Prostate gland (tissue), 2 donors: ENCODE results near the gene MT4. TPM values are rescaled to one million over a fixed set of nuclear protein-coding genes. Genes with fewer than 3 reads are reported as not detected.

Experiments
- DNase-seq: peaks from one replicate; pipeline ENCODE4 v3.0.0-alpha.2; 2019; ENCODE audit warnings: low spot score
- H3K27ac ChIP-seq, 2 donors: fragments of 200-600 bp; sonication (generic); 2 replicates each; pipeline ENCODE4 v1.5.1; 2017 to 2019
- H3K27me3 ChIP-seq: fragments of 200-600 bp; sonication (generic); replicated peaks from 2 replicates; pipeline ENCODE4 v1.5.1; 2019; ENCODE audit not compliant: insufficient read depth
- H3K36me3 ChIP-seq, 2 donors: fragments of 200-600 bp; sonication (generic); 1 replicate in 1 of 2; 2 replicates in 1 of 2; pipeline versions ENCODE4 v1.5.1 to v1.8.1; 2017 to 2019
- H3K4me1 ChIP-seq: fragments of 200-600 bp; sonication (generic); replicated peaks from 2 replicates; pipeline ENCODE4 v1.5.1; 2019
- H3K4me3 ChIP-seq, 2 donors: fragments of 200-600 bp; sonication (generic); 2 replicates each; pipeline ENCODE4 v1.5.1; 2017 to 2019
- H3K9me3 ChIP-seq: fragments of 200-600 bp; sonication (generic); 2 replicates; pipeline ENCODE4 v1.5.1; 2017
- POLR2A ChIP-seq: fragments of 450-650 bp; IDR thresholded peaks from one replicate; pipeline ENCODE4 v1.6.1; 2016; ENCODE audit warnings: antibody characterized with exemption, mild to moderate bottlenecking
- POLR2AphosphoS5 ChIP-seq: sonication (generic); formaldehyde crosslinking; IDR thresholded peaks from one replicate; pipeline ENCODE4 v1.6.1; 2017; ENCODE audit warnings: antibody characterized with exemption
- WGBS: methylation state at CpG from one replicate; pipeline ENCODE4 v1.1.5; 2018; 5-methylcytosine and 5-hydroxymethylcytosine counted together
- intact Hi-C: fragments of 100-400 bp; cut with DNase I; formaldehyde crosslinking; loops from one replicate; pipeline ENCODE4 v1.14.2; 2022
- total RNA-seq, 2 donors: library from RNA; depleted of rRNA; stranded (reverse); fragments of >200 nt; gene quantifications; one replicate each; pipeline ENCODE4 v1.1.0, GENCODE V29; 2016
- TF ChIP-seq, protein P1 (sequence below), 4 experiments: fragments of 200-600 bp in 2 of 4; fragments of 450-650 bp in 2 of 4; sonication (generic) in 2 of 4; IDR thresholded peaks; 1 replicate in 3 of 4; 2 replicates in 1 of 4; pipeline ENCODE4 v1.5.1; 2016 to 2019; ENCODE audit warnings: antibody characterized with exemption in 4 of 4, mild to moderate bottlenecking in 2 of 4, moderate library complexity in 2 of 4

The MT4 gene
- total RNA-seq, 2 donors from 2014 or later, result not detected

DNA sequence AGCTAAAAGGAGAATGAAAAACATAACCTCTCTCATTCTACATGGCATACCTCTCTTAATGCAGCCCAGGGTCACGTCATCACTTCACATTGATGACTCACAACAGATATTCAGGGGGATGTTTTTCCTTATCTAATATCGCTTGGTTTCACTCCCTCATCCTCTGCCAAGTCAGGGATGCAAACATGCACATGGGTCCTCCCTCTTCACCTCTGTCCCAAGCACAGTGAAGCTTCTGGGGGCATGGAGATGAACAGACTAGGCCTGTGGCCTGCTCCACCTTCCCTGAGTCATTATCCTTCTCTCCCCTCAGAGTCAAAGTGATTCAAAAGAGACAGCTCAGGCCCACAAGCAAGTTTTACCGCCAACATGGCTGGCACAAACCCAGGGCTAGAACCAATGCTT, 41.2 kb downstream of the MT4 start:
- no peaks in the 10 kb centered on the region for H3K36me3 ChIP-seq
- H3K27ac ChIP-seq, result peak overlapping the region; percentile 86 to 90
- 49% methylated on average over 3 of the region's 3 CpGs for WGBS
- intact Hi-C loops, result loop anchor here (5.0 kb wide), 1 partner anchor 76 kb away; the partner anchor contains the start of gene MT1X
- H3K9me3 ChIP-seq, result no peaks in the 10 kb centered on the region
- no peak overlapping the region for H3K4me3 ChIP-seq
- H3K4me1 ChIP-seq, result peaks cover 22% of the 10 kb centered on the region
- no peak for TF ChIP-seq POLR2A
- TF ChIP-seq POLR2AphosphoS5, result no peak
- TF ChIP-seq, protein P1, sequence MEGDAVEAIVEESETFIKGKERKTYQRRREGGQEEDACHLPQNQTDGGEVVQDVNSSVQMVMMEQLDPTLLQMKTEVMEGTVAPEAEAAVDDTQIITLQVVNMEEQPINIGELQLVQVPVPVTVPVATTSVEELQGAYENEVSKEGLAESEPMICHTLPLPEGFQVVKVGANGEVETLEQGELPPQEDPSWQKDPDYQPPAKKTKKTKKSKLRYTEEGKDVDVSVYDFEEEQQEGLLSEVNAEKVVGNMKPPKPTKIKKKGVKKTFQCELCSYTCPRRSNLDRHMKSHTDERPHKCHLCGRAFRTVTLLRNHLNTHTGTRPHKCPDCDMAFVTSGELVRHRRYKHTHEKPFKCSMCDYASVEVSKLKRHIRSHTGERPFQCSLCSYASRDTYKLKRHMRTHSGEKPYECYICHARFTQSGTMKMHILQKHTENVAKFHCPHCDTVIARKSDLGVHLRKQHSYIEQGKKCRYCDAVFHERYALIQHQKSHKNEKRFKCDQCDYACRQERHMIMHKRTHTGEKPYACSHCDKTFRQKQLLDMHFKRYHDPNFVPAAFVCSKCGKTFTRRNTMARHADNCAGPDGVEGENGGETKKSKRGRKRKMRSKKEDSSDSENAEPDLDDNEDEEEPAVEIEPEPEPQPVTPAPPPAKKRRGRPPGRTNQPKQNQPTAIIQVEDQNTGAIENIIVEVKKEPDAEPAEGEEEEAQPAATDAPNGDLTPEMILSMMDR (IDR thresholded peaks at IDR 0.05), result no peak
- DNase-seq, result no peak
- no peaks in the 10 kb centered on the region for H3K27me3 ChIP-seq

- 6% methylated on average over 8 of the region's 8 CpGs for WGBS
- Histone ChIP-seq H3K9me3 (no peaks in the 10 kb centered on the region), H3K36me3 (no peaks in the 10 kb centered on the region), H3K4me1 (peaks cover 22% of the 10 kb centered on the region), H3K27me3 (no peaks in the 10 kb centered on the region), H3K4me3 (no peak overlapping the region), H3K27ac (peak overlapping the region; percentile 86 to 90)
- intact Hi-C loops, result loop anchor here (5.0 kb wide), 1 partner anchor 76 kb away; the partner anchor contains the start of gene MT1X
- TF ChIP-seq, protein P1 (IDR thresholded peaks at IDR 0.05), result no peak
- TF ChIP-seq POLR2AphosphoS5, result peak; percentile 39
- peak; percentile 59 for DNase-seq
Observed at GRCh38 chr16:56606476-56607108, 41.7 kb downstream of the MT4 start.

- Histone ChIP-seq H3K4me1 (peaks cover 22% of the 10 kb centered on the region), H3K27ac (peak overlapping the region; percentile 86 to 90), H3K27me3 (no peaks in the 10 kb centered on the region), H3K36me3 (no peaks in the 10 kb centered on the region), H3K4me3 (no peak overlapping the region), H3K9me3 (no peaks in the 10 kb centered on the region)
- TF ChIP-seq POLR2A, result no peak
- TF ChIP-seq POLR2AphosphoS5, result peak; percentile 77
- TF ChIP-seq, protein P1 (IDR thresholded peaks at IDR 0.05), result no peak
- intact Hi-C loops, result loop anchor here (5.0 kb wide), 1 partner anchor 75 kb away; the partner anchor contains the start of gene MT1X
- WGBS, result 32% methylated on average over 14 of the region's 14 CpGs
- DNase-seq, result peak; percentile 82
Observed at GRCh38 chr16:56607109-56607618, 42.3 kb downstream of the MT4 start.

GRCh38 chr16:56607675-56608042, 42.8 kb downstream of the MT4 start:
- Histone ChIP-seq H3K27ac (peak overlapping the region; percentile 86 to 90), H3K27me3 (no peaks in the 10 kb centered on the region), H3K36me3 (no peaks in the 10 kb centered on the region), H3K4me1 (peaks cover 22% of the 10 kb centered on the region), H3K9me3 (no peaks in the 10 kb centered on the region), H3K4me3 (no peak overlapping the region)
- intact Hi-C loops, result loop anchor here (5.0 kb wide), 1 partner anchor 75 kb away; the partner anchor contains the start of gene MT1X
- 67% methylated on average over 2 of the region's 2 CpGs for WGBS
- DNase-seq, result no peak
- TF ChIP-seq POLR2AphosphoS5, result no peak

DNA sequence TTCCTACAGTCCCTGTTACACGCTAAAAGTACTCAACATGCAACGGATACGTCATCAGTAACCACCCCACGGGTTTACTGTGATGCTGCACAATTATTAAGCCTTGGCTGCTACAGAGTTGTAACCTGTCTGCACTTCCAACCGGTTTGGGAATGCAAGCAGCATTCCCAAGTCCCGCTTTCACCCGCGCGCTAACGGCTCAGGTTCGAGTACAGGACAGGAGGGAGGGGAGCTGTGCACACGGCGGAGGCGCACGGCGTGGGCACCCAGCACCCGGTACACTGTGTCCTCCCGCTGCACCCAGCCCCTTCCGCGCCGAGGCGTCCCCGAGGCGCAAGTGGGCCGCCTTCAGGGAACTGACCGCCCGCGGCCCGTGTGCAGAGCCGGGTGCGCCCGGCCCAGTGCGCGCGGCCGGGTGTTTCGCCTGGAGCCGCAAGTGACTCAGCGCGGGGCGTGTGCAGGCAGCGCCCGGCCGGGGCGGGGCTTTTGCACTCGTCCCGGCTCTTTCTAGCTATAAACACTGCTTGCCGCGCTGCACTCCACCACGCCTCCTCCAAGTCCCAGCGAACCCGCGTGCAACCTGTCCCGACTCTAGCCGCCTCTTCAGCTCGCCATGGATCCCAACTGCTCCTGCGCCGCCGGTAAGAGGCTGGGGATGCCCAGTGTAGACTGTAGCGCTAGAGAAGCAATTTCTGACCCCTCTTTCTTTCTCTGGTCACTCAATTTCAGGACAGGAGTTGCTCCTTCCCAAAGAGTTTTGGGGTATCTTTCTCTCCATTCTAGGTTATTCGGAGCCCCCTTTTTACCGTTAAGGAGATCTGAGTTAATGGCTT, 43.4 kb downstream of the MT4 start, which contains the start of gene MT2A:
TSS of gene MT2A (plus strand) at position 542 of the 833 bp plus-strand sequence. CDS start at position 614, 72 bp downstream.
- WGBS, result 9% methylated on average over 44 of the region's 62 CpGs
- DNase-seq, result peak; percentile 95
- H3K36me3 ChIP-seq, result no peaks in the 10 kb centered on the region
- H3K27ac ChIP-seq, result peak within 1 kb of the TSS; percentile 86 to 90
- H3K9me3 ChIP-seq, result no peaks in the 10 kb centered on the region
- intact Hi-C loops, result loop anchor here (5.0 kb wide), 1 partner anchor 74 kb away; the partner anchor contains the start of gene MT1X
- TF ChIP-seq POLR2AphosphoS5 (peak; percentile 78), POLR2A (peak; percentile 77)
- TF ChIP-seq, protein P1 (IDR thresholded peaks at IDR 0.05), result no peak
- peaks cover 22% of the 10 kb centered on the region for H3K4me1 ChIP-seq
- peak within 1 kb of the TSS; percentile 33 to 57 for H3K4me3 ChIP-seq
- H3K27me3 ChIP-seq, result no peaks in the 10 kb centered on the region
